CD4-positive, alpha-beta T cell treated with Interleukin-17A for 1 hour (primary cell): ENCODE results near the gene KDM4E.
"Not testable (repeated sequence)": the region's sequence is repeated elsewhere in the genome, so short reads cannot be mapped to it uniquely, and the experiment has no call there.

Experiments
- DNase-seq: peaks from one replicate; pipeline ENCODE4 v3.0.0-alpha.2; 2020

The KDM4E gene

DNA sequence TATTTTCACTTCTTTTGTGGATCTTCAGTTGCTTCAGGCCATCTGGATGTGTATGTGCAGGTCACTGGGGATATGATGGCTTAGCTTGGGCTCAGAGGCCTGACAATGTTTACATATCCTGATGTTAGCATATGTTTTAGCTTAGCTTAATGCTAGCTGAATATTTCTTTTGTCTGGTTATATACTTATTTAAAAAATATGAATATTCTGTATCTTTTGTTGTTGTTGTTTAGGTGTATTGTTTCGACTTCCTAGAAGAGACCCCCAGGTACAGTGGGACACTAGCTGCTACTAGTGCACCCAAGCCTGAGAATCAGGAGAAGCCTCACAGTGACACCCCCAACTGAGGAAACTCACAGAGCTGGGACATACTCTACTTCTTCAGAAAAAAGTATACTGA is at the start of gene KDM4E:
KDM4E (plus strand) TSS at position 301 of the 400 bp plus-strand sequence. CDS start 300 bp downstream, outside the sequence.
- no peak for DNase-seq

- no peak for DNase-seq
Measured at GRCh38 chr11:94975599-94975998, 49.5 kb upstream of the KDM4E start.

GRCh38 chr11:94987378-94987777 is 37.7 kb upstream of the KDM4E start:
- DNase-seq, result no peak

DNA sequence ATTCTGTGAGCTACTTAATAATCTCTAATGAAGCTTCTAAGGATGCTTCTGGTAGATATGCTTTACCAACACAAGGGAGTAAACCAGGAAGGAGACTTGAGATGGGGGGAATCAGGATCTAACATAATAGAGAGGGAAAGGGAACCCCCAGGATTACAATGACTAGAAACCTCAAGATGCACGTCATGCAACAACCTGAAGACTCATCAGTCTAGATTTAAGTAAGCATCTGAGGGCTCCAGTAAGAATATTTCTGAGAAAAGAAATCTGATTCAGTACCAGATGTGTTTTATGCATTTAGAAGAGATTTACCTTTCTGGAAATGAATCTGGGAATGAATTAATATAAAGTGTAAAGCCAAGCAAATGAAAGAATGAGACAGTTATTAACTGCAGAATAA is 36.3 kb upstream of the KDM4E start:
- DNase-seq, result no peak

DNA sequence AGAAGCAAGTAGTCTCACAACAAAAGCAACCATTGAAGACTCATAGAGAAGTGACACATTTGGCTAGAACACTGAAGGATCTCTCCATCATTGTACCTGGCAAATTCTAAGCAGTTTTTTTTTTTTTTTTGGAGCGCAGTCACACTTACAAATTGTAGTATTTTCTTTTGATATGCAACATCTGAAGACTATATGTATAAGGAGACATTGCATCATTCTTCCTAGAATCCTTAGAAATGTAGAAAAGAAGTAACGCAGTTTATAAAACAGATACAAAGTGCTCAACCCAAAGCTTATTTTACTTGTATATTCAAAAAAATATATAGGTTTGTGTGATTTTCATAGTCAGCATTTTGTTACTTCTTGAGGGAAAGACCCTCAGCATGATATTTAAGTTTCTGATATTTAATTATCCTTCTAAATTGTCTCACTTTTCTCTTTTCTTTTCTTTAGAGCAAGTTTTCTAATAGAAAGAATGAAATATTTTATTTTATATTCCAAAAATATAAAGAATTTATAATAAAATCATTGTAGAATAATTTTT is 31.6 kb upstream of the KDM4E start:
- no peak for DNase-seq

GRCh38 chr11:94997437-94997836 is 27.6 kb upstream of the KDM4E start:
- no peak for DNase-seq

DNA sequence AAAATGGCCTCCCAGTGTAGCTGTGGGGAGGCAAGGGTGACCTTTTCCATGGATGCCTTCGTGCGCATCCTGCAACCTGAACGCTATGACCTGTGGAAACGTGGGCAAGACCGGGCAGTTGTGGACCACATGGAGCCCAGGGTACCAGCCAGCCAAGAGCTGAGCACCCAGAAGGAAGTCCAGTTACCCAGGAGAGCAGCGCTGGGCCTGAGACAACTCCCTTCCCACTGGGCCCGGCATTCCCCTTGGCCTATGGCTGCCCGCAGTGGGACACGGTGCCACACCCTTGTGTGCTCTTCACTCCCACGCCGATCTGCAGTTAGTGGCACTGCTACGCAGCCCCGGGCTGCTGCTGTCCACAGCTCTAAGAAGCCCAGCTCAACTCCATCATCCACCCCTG is 26.8 kb upstream of the KDM4E start:
- DNase-seq, result no peak

GRCh38 chr11:95003716-95004115 is 21.3 kb upstream of the KDM4E start:
- DNase-seq, result no peak

DNA sequence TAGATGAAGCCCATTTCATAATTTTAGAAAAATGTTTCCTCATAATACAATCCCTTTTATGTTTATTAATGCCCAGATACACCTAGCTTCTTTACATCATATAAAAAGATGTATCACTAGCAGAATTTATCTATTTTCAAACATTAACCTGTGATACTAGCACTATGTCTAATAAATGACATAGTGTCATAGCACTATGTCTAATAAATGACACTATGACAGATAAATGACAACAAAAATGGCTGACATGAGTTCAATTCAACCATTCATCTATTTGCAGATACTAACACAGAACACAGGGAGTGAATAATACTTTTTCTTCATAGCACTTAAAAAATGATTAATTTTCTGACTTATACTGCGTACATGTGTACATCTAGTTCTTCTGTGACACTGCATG is 19.4 kb upstream of the KDM4E start:
- DNase-seq, result no peak

DNA sequence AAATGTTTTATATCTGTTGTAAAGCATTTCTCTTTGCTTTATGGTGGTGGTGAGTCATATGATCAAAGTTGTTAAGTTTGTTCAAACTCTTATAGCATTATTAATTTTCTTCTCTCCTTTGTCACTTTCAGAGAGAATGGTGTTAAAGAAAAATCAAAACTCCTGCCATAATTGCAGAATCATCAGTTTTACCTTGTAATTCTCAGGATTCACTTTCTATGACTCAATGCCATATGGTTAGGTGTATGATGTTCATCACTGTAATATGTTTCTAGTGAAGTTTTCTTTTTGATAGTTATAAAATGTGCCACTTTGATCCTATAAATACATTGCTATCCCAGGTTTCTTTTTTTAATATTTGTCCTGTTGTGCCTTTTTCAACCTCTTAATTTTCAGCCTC is 13.7 kb upstream of the KDM4E start:
- DNase-seq, result no peak

DNA sequence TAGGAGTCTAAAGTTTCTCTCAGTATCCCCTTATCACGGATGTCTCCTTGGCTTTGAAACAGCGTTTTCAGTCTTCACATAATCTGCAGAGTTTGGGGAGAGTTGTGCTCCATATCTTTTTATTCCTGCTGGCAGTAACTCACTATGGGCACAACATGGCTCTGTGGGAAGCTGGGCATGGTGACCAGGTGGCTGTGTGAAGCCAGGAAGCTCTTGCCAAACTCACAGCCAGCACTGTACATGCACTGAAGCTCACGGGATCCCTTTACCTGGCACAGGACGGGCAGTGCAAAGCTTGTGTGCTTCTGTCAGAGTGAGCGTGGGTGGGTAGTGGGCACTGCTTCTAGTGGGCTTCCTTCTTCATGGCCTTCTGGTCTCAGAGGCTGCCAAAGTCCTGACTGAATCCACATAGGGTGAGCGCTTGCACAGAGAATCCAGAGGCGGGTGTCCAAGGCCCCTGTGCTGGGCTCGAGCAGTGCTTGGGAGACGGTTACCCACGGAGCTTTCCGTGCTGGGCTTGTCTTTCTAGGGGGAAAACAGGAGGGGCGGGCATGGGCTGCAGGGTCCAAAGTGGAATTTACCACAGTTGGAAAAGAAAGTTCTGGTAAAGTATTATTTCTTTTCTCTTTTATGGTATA is 10.8 kb upstream of the KDM4E start:
- DNase-seq, result no peak

DNA sequence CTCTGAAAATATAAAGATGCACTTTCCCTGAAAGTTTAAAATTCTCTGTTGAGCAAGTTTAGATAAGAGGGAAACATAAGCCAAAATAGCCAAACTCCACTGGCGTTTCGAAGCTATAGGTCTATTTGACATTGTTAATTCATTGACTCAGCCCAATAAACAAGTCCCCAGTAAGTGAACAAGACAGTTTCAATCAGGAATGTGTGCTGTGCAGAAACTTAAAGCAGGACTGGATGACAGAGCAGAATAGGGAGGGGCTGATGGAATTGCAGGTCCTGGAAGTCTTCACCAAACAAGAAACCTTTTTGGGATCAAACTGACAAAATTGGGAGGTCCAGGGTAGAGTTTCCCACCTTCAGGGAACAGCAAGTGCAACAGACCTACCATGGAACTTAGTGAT is 8.9 kb upstream of the KDM4E start:
- no peak for DNase-seq

- DNase-seq, result not testable (repeated sequence)
Measured at GRCh38 chr11:95021468-95021867, 3.6 kb upstream of the KDM4E start.

- DNase-seq, result not testable (repeated sequence)
Measured at GRCh38 chr11:95025594-95025993, 536 bp downstream of the KDM4E start.

GRCh38 chr11:95028357-95028756 is 3.3 kb downstream of the KDM4E start:
- DNase-seq, result no peak

DNA sequence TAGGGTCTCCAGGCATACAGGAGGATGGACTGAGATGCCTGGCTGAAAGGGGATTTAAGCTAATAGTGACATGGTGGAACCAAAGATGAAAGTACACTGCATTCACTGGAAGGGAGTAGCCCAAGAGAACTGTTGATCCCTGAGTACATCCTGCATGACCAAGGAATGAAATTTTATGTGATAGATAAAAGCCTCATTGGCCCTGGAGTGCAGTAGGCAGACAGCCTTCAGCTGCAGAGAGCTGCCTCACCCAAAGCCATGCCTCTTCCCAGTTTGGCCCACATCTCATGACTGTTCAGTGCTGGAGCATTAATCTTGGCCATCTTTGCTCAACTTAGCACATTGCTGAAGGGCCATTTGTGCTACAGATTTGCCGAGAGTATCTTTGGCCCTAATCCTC is 8.0 kb downstream of the KDM4E start:
- no peak for DNase-seq

GRCh38 chr11:95035316-95035715 is 10.3 kb downstream of the KDM4E start:
- no peak for DNase-seq

DNA sequence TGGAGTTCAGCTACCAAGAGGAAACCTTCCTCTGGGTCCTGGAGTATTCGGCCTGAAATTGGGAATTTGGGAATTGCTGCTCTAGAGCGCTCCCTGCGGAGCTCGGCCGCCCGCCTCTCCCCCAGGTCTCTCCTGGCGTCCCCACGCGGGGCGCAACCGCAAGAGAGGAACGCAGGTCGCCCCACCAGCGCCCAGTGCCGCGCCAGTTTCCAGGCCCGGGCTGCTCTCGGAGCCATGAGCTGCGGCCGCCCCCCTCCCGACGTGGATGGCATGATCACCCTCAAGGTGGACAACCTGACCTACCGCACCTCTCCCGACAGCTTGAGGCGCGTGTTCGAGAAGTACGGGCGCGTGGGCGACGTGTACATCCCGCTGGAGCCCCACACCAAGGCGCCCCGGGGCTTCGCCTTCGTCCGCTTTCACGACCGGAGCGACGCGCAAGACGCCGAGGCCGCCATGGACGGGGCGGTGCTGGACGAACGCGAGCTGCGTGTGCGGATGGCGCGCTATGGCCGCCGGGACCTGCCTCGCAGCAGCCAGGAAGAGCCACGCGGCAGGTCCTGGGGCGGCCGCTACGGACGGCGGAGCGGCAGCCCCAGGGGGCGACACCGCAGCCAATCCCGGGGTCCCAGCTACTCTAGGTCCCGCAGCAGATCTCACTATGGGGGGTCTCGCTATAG is 12.4 kb downstream of the KDM4E start:
- DNase-seq, result peak; percentile 15

GRCh38 chr11:95042239-95042638 is 17.2 kb downstream of the KDM4E start:
- DNase-seq, result no peak

GRCh38 chr11:95042906-95043305 is 17.8 kb downstream of the KDM4E start:
- DNase-seq, result no peak

DNA sequence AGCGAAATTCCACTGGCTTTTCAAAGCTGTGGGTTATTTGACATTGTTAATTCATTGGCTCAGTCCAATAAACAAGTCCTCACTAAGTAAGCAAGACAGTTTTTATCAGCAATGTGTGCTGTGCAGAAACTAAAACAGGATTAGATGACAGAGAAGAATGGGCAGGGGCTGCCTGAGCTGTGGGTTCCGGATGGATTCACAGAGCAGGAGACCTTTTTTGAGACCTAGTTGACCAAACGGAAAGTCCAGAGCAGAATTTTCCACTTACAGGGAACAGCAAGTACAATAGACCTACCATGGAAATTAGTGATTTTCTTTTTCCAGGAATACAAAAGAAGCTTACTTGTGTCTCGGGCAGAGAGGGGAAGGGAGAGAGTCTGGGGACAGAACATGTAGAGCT is 19.0 kb downstream of the KDM4E start:
- DNase-seq, result no peak

GRCh38 chr11:95045812-95046211 is 20.8 kb downstream of the KDM4E start:
- DNase-seq, result no peak

DNA sequence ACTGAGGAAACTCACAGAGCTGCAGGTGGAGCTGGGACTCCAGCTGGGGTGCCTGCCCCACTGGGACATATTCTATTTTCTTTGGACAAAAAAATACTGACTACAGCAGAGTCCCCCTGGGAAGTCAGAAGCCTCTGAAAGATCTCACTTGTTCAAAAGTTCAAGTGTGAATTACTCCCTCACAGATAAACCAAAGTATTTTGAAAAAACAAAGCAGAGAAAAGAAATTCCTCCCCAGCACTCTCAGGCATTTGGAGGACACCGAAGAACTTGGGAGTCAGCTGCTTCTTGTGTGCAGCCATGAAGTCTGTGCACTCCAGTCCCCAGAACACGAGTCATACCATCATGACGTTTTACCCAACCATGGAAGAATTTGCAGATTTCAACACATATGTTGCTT is 24.1 kb downstream of the KDM4E start, which contains the start of gene KDM4F:
KDM4F (plus strand) TSS at position 301 of the 400 bp plus-strand sequence.
- DNase-seq, result not testable (repeated sequence)

DNA sequence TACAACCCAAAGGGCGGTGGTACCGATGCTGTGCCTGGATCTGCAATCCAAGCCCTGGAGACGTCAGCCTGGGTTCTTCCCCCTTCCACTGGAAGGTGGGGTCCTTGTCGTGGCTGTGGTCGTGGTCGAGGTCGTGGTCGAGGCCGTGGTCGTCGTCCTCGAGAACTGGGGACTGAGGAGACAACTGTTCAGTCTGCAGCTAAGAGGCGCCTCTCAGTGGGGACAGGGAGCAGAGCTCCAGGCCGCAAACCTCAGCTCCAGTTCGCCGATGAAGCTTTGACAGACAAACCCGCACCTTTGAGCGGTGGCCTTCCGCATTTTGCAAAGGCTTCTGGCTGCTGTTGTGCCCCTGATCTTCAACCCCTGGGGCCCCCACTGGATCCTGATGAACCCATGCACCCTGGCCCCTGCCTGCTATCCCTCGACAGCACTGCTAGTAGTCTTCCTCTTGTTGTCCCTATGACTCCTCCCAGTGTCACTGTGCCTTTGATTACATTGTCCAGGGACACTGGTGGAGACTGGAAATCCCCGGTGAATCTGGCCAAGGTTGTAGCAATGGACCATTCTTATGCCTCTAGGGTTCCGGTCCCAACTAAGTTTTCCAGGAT is 25.6 kb downstream of the KDM4E start:
- no peak for DNase-seq
